Uterus (tissue), 4 donors: Measurements from ENCODE around the gene KRTAP2-2. TPM values are rescaled to one million over a fixed set of nuclear protein-coding genes. Genes with fewer than 3 reads are reported as not detected.

Source experiments
- DNase-seq, 2 donors: peaks; one replicate each; pipeline ENCODE4 v3.0.0-alpha.2; 2019 to 2020
- H3K27ac ChIP-seq, 2 donors: fragments of 200-600 bp; sonication (generic); 1 replicate in 1 of 2; 2 replicates in 1 of 2; pipeline ENCODE4 v1.5.1; 2016 to 2018
- H3K27me3 ChIP-seq, 2 donors: fragments of 200-600 bp; sonication (generic); one replicate each; pipeline ENCODE4 v1.5.1; 2018 to 2019; ENCODE audit warnings: control low read depth in 1 of 2
- H3K36me3 ChIP-seq, 2 donors: fragments of 200-600 bp; sonication (generic); one replicate each; pipeline ENCODE4 v1.5.1; 2019; ENCODE audit warnings: control low read depth in 1 of 2
- H3K4me1 ChIP-seq, 2 donors: fragments of 200-600 bp; sonication (generic); one replicate each; pipeline ENCODE4 v1.5.1; 2018 to 2019; ENCODE audit warnings: control low read depth in 1 of 2
- H3K4me3 ChIP-seq, 2 donors: fragments of 200-600 bp; sonication (generic); 1 replicate in 1 of 2; 2 replicates in 1 of 2; pipeline ENCODE4 v1.5.1; 2018 to 2019; ENCODE audit warnings: mild to moderate bottlenecking in 1 of 2
- H3K9me3 ChIP-seq, 2 donors: fragments of 200-600 bp; sonication (generic); one replicate each; pipeline ENCODE4 v1.5.1; 2019; ENCODE audit warnings: control low read depth in 1 of 2
- POLR2A ChIP-seq, 2 donors: fragments of 450-650 bp; IDR thresholded peaks; one replicate each; pipeline ENCODE4 v1.6.1; 2016; ENCODE audit warnings: antibody characterized with exemption in 2 of 2, mild to moderate bottlenecking in 1 of 2, moderate library complexity in 1 of 2
- intact Hi-C: fragments of 100-400 bp; cut with DNase I; formaldehyde crosslinking; loops from one replicate; pipeline ENCODE4 v1.15.1; 2023; ENCODE audit warnings: low total_unique reads
- total RNA-seq, 4 donors: library from RNA; depleted of rRNA in 3 of 4; stranded (reverse); fragments of >200 nt in 3 of 4; gene quantifications; one replicate each; pipeline versions ENCODE4 v1.1.0 to v1.2.4, GENCODE V29; 2014 to 2023
- TF ChIP-seq, protein P1 (sequence below), 4 experiments: fragments of 200-600 bp in 2 of 4; fragments of 450-650 bp in 2 of 4; sonication (generic) in 2 of 4; IDR thresholded peaks; one replicate each; pipeline ENCODE4 v1.5.1; 2016 to 2019; ENCODE audit warnings: antibody characterized with exemption in 4 of 4, mild to moderate bottlenecking in 2 of 4, moderate library complexity in 1 of 4
- donor health status: DM: yes; HTN: yes; CAD: no.

The KRTAP2-2 gene
- total RNA-seq, 4 donors from 2014 or later: not detected

DNA sequence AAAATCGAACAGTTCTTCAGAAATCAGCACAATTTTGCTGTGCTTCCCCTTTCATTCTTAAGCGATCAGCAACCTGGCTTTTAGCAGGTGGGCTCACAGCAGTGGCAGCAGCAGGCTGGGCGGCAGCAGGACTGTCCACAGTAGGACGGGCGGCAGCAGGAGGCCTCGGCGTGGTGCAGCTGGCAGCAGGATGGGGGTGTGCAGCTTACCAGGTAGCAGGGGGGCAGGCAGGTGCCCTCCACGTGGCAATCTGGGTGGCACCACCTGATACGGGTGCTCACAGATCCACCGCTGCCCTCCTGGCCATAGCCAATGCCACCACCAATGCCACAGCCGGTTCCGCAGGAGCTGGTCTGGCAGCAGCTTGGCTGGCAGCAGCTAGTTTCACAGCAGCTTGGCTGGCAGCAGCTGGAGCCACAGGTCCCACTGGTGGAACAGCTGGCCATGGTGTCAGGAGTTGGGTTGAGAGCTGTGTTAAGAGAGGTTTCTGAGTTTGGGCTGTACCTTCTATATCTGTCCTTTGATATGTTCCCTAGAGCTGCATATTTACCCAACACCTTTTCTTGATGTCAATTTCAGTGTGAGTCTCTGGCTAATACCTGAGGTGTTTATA is 25.3 kb downstream of the KRTAP2-2 start, which contains the start of gene KRTAP1-4:
Gene KRTAP1-4 (minus strand): TSS at position 563 of the 613 bp plus-strand sequence. CDS start 117 bp downstream, at position 446.
- TF ChIP-seq, protein P1, sequence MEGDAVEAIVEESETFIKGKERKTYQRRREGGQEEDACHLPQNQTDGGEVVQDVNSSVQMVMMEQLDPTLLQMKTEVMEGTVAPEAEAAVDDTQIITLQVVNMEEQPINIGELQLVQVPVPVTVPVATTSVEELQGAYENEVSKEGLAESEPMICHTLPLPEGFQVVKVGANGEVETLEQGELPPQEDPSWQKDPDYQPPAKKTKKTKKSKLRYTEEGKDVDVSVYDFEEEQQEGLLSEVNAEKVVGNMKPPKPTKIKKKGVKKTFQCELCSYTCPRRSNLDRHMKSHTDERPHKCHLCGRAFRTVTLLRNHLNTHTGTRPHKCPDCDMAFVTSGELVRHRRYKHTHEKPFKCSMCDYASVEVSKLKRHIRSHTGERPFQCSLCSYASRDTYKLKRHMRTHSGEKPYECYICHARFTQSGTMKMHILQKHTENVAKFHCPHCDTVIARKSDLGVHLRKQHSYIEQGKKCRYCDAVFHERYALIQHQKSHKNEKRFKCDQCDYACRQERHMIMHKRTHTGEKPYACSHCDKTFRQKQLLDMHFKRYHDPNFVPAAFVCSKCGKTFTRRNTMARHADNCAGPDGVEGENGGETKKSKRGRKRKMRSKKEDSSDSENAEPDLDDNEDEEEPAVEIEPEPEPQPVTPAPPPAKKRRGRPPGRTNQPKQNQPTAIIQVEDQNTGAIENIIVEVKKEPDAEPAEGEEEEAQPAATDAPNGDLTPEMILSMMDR (IDR thresholded peaks at IDR 0.05): no peak
- no peak for TF ChIP-seq POLR2A (IDR thresholded peaks at IDR 0.05)
- Histone ChIP-seq H3K4me3 (no peak within 1 kb of the TSS), H3K27me3 (no peaks in the 10 kb centered on the region), H3K36me3 (no peaks in the 10 kb centered on the region), H3K4me1 (no peaks in the 10 kb centered on the region), H3K27ac (no peak within 1 kb of the TSS), H3K9me3 (no peaks in the 10 kb centered on the region)
- intact Hi-C loops: no loop called here
- DNase-seq: no peak

DNA sequence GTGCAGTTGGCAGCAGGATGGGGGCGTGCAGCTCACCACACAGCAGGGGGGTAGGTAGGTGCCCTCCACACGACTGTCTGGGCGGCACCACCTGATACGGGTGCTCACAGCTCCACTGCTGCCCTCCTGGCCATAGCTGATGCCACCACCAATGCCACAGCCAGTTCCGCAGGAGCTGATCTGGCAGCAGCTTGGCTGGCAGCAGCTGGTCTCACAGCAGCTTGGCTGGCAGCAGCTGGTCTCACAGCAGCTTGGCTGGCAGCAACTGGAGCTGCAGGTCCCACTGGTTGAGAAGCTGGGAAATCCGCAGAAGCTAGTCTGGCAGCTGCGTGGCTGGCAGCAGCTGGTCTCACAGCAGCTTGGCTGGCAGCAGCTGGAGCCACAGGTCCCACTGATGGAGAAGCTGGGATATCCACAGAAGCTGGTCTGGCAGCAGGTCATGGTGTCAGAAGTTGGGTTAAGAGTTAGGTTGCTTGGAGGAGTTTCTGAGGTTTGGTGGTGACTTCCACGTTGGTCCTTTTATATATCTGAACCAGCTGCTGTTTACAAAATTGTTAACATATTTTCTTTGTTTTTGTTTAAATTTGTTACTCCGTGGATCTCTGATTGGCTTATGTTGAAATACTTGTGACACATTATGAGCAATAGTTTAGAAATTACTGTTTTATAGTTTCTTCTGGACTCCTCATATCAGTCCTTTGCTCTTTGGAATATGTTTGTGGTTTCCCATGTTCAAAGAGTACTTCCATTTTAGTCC is 28.1 kb downstream of the KRTAP2-2 start, which contains the start of gene KRTAP1-5:
Gene KRTAP1-5 (minus strand): TSS at position 494 of the 757 bp plus-strand sequence. CDS start 53 bp downstream, at position 441.
- H3K9me3 ChIP-seq: no peaks in the 10 kb centered on the region
- DNase-seq: no peak
- no peaks in the 10 kb centered on the region for H3K4me1 ChIP-seq
- no peaks in the 10 kb centered on the region for H3K36me3 ChIP-seq
- no peak within 1 kb of the TSS for H3K4me3 ChIP-seq
- no peak for TF ChIP-seq POLR2A (IDR thresholded peaks at IDR 0.05)
- TF ChIP-seq, protein P1 (IDR thresholded peaks at IDR 0.05): no peak
- intact Hi-C loops: no loop called here
- H3K27ac ChIP-seq: no peak within 1 kb of the TSS
- H3K27me3 ChIP-seq: no peaks in the 10 kb centered on the region

DNA sequence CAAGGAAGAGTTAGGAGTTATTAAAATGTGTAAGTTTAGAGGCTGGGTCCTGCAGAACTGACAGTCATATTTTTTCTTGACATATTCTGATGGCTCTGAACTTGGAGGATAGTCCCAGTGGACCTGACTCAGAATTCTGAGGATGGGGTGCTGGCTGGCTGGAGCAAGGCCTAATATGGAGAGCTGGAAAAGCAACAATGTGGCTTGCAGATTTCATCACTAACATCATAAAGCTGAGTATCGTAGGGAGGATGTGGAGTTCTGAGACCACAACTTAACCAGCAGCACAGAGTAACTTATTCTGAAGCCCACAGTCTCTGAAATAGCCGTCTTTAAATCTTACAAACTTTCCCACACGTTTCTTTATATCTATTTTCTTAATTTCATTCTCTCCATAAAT is 30.3 kb downstream of the KRTAP2-2 start:
- no peak overlapping the region for H3K27ac ChIP-seq
- no peaks in the 10 kb centered on the region for H3K27me3 ChIP-seq
- H3K36me3 ChIP-seq: no peaks in the 10 kb centered on the region
- intact Hi-C loops: no loop called here
- DNase-seq: no peak
- no peak overlapping the region for H3K4me3 ChIP-seq
- no peaks in the 10 kb centered on the region for H3K9me3 ChIP-seq
- TF ChIP-seq POLR2A (IDR thresholded peaks at IDR 0.05): no peak
- TF ChIP-seq, protein P1 (IDR thresholded peaks at IDR 0.05): no peak
- H3K4me1 ChIP-seq: no peaks in the 10 kb centered on the region

DNA sequence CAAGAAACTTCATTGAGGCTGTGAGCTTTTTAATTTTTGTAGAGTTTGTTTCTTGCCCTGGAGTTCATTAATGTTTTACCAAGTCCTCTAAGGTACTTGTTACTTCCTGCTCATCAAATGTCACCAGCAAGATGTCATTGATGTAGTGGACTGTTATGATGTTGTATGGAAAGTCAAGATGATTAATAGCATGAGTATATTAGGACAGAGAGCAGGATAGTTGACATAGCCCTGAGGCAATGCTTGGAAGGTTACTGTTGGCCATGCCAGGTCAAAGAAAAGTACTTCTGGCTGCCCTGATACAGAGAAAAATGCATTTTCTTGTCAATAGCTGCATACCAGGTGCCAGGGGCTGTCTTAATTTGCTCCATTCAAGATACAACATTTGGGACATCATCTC is 34.7 kb downstream of the KRTAP2-2 start:
- intact Hi-C loops: no loop called here
- no peaks in the 10 kb centered on the region for H3K27me3 ChIP-seq
- H3K36me3 ChIP-seq: no peaks in the 10 kb centered on the region
- no peaks in the 10 kb centered on the region for H3K9me3 ChIP-seq
- no peak for TF ChIP-seq POLR2A (IDR thresholded peaks at IDR 0.05)
- TF ChIP-seq, protein P1 (IDR thresholded peaks at IDR 0.05): no peak
- H3K4me3 ChIP-seq: no peak overlapping the region
- no peaks in the 10 kb centered on the region for H3K4me1 ChIP-seq
- H3K27ac ChIP-seq: no peak overlapping the region
- no peak for DNase-seq

- Histone ChIP-seq H3K4me3 (no peak overlapping the region), H3K9me3 (no peaks in the 10 kb centered on the region), H3K27ac (no peak overlapping the region), H3K4me1 (no peaks in the 10 kb centered on the region), H3K36me3 (no peaks in the 10 kb centered on the region), H3K27me3 (no peaks in the 10 kb centered on the region)
- DNase-seq: no peak
- intact Hi-C loops: no loop called here
- TF ChIP-seq, protein P1 (IDR thresholded peaks at IDR 0.05): no peak
- no peak for TF ChIP-seq POLR2A (IDR thresholded peaks at IDR 0.05)
These were observed 35.6 kb downstream of the KRTAP2-2 start for GRCh38 chr17:41019415-41019814.
